22Rv1 (cell line): ENCODE data around the gene BUD13.

ENCODE experiments used
- ZFX ChIP-seq: fragments of 450-650 bp; IDR thresholded peaks from 2 replicates; pipeline ENCODE4 v1.6.1; 2017; ENCODE audit warnings: antibody characterized with exemption, borderline replicate concordance
- TF ChIP-seq, protein P1 (sequence below): fragments of 450-650 bp; IDR thresholded peaks from 2 replicates; pipeline ENCODE4 v1.5.1; 2017; ENCODE audit warnings: mild to moderate bottlenecking

DNA sequence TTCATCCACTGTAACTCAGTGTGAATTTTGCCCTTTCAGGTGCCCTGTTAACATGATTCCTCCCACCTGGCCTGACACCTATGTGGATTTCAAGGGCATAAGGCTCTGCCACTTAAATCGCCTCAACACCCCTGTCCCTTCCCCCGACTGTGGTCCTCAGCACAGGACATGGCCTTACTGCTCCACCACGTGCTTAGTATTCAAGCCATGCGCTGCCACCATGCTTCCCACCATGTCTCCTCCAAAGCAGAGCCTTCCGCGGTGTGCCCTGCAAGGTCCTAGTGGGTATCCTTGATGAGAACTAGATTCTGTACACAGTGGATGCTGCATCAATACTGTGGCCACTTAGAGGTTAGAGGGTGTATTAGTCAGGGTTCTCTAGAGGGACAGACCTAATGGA is 51.9 kb downstream of the BUD13 start:
- TF ChIP-seq, protein P1, sequence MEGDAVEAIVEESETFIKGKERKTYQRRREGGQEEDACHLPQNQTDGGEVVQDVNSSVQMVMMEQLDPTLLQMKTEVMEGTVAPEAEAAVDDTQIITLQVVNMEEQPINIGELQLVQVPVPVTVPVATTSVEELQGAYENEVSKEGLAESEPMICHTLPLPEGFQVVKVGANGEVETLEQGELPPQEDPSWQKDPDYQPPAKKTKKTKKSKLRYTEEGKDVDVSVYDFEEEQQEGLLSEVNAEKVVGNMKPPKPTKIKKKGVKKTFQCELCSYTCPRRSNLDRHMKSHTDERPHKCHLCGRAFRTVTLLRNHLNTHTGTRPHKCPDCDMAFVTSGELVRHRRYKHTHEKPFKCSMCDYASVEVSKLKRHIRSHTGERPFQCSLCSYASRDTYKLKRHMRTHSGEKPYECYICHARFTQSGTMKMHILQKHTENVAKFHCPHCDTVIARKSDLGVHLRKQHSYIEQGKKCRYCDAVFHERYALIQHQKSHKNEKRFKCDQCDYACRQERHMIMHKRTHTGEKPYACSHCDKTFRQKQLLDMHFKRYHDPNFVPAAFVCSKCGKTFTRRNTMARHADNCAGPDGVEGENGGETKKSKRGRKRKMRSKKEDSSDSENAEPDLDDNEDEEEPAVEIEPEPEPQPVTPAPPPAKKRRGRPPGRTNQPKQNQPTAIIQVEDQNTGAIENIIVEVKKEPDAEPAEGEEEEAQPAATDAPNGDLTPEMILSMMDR, result no peak
- no peak for TF ChIP-seq ZFX
